ENCODE measurements around the gene GPM6B.

GRCh38 chrX:13845721-13846378 lies 29.0 kb upstream of the GPM6B start:
- no peak for TF ChIP-seq POLR2A (IDR thresholded peaks at IDR 0.05)
- TF ChIP-seq CTCF (IDR thresholded peaks at IDR 0.05), result no peak
- no peak for TF ChIP-seq EP300 (IDR thresholded peaks at IDR 0.05)
- no peak for TF ChIP-seq POLR2AphosphoS5 (IDR thresholded peaks at IDR 0.05)
